ENCODE measurements around the gene PDGFA.

The PDGFA gene

DNA sequence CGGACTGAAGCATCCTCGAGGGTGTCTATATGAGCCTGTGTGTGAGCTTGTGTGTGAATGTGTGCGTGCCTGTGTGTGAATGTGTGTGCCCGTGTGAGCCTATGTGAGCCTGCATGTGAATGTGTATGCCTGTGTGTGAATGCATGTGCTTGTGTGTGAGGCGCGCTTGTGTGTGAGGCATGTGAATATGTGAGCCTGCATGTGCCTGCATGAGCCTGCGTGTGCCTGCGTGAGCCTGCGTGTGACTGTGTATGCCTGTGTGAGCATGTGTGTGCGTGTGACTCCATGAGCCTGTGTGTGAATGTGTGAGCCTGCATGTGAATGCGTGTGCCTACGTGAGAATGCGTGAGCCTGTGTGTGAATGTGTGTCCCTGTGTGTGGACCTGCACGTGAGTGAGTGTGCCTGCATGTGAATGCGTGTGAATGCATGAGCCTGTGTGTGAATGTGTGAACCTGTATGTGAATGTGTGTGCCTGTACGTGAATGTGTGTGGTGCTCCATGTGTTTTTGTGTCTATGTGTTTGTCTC lies 33.4 kb downstream of the PDGFA start:
- H3K4me3 ChIP-seq (ENCODE audit: control insufficient read depth, low read depth, low read length) = no peak overlapping the region
- TF ChIP-seq, protein P1, sequence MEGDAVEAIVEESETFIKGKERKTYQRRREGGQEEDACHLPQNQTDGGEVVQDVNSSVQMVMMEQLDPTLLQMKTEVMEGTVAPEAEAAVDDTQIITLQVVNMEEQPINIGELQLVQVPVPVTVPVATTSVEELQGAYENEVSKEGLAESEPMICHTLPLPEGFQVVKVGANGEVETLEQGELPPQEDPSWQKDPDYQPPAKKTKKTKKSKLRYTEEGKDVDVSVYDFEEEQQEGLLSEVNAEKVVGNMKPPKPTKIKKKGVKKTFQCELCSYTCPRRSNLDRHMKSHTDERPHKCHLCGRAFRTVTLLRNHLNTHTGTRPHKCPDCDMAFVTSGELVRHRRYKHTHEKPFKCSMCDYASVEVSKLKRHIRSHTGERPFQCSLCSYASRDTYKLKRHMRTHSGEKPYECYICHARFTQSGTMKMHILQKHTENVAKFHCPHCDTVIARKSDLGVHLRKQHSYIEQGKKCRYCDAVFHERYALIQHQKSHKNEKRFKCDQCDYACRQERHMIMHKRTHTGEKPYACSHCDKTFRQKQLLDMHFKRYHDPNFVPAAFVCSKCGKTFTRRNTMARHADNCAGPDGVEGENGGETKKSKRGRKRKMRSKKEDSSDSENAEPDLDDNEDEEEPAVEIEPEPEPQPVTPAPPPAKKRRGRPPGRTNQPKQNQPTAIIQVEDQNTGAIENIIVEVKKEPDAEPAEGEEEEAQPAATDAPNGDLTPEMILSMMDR (IDR thresholded peaks at IDR 0.05; ENCODE audit: control insufficient read depth, insufficient read depth, low read depth, low read length, missing control alignments) = no peak
- DNase-seq (ENCODE audit: low read depth) = no peak

DNA sequence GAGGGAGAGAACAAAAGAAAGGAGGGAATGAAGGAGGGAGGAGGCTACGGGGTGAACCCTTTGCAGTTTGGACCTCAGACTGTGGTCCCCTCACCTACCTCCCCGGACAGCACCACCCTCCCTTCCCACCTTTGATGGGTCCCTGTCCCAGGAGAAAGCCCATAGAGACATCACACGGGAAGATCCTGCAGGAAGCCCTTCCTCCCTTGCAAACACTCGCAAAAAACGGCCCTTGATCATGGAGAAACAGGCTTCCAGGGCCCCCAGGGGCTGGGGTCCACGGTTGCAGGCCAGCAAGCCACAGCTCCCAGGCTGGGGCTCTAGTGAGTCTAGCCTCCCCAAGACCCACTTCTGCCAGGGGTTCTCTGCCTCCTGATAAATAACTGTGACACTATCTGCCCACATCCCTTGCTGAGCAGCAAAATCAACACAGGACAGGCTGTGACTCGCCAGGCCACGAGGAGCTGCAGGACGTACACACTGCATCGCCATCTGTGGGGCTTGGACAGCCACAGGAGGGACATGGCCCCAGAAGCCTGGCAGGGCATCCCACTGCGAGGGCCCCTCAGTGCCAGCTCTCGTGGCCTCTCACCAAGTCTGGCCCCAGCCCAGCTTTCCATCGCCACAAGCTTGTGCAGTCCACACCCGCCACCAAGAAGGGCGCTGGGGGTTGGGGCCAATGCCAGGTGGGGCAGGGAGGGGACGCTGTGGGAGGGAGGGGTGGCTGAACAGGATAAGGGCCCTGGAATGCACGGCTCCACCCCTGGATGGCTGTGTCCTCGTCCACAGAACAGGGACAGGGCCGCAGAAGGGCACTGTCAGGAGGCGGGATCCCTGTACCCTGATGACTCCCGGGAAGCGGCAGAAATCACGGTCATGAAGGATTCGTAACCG lies 34.2 kb downstream of the PDGFA start:
- TF ChIP-seq, protein P1 (IDR thresholded peaks at IDR 0.05; ENCODE audit: control insufficient read depth, insufficient read depth, low read depth, low read length, missing control alignments) = no peak
- H3K4me3 ChIP-seq (ENCODE audit: control insufficient read depth, low read depth, low read length) = no peak overlapping the region
- DNase-seq (ENCODE audit: low read depth) = no peak

DNA sequence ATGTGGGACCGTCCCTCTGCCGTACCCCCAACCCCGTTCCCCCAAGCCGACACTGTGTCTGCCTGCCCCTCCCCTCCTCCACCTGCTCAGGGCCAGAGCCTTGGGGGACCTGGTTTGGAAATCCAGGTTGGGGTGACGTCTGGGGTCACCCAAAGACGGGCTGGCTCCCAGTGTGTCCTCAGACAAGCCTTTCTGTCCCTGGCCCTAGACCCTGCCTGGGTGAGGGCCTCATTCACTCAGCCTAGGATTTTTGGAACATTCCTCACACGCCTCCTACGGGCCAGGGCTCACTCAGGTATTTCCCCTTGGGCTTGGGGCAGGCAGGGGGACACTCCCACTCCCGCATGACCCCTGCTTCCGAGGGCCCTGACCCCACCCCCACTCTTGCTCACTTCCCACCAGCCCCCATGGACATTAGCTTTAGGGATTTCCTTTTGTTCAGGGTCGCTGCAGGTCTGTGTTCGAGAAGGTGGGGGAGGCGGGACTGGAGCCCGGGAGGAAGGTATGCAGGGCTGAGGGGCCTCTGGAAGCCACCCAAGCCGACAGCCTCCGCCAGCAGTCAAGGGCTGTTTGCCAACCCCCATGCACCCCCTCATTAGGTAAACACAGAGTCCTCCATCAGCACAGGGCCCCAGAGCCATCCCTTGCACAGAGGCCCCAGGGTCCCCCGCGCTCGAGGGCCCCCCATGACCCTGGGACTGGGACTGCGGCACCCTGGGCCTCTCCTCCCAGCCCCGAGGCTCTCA lies 35.1 kb downstream of the PDGFA start:
- no peak overlapping the region for H3K4me3 ChIP-seq (ENCODE audit: control insufficient read depth, low read depth, low read length)
- DNase-seq (ENCODE audit: low read depth) = no peak

DNA sequence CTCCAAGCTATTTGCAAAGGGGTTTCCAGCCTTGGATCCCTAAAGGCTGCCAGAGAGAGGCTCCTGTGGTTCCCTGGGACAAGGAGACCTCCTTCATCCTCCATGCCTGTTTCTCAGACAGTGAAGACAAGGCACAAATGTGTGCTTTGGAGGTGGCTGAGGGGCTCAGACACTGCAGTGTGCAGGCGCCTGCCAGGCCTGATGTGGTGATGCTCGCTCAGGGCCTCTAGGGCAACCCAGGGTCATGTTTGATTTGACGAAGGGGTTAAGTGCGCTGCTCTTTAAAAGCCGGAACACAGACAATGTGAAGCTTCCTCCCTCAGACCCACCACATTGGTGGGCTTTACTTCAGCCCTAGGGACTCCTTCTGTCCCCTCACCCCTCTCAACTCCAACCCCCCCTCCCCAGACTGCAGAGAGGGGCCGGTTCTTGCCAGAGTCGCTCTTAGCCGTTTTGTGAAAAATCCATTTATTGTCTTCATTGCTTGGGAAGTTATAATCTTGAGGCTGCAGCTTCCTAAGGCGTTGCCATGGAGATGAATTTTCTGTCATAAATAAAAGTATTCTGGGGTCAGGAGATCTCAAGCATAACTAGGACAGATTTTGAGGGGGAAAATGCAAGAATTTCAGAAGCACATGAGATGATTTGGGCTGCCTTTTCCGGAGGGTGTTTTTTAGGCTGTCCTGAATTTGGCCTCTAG lies 35.8 kb downstream of the PDGFA start:
- no peak overlapping the region for H3K4me3 ChIP-seq (ENCODE audit: control insufficient read depth, low read depth, low read length)
- TF ChIP-seq, protein P1 (IDR thresholded peaks at IDR 0.05; ENCODE audit: control insufficient read depth, insufficient read depth, low read depth, low read length, missing control alignments) = no peak
- no peak for DNase-seq (ENCODE audit: low read depth)

More for the DNA sequence above, 35.1 kb downstream of the PDGFA start:
- TF ChIP-seq, protein P1 (IDR thresholded peaks at IDR 0.05; ENCODE audit: control insufficient read depth, insufficient read depth, low read depth, low read length, missing control alignments) = no peak

- TF ChIP-seq, protein P1 (IDR thresholded peaks at IDR 0.05; ENCODE audit: control insufficient read depth, insufficient read depth, low read depth, low read length, missing control alignments) = no peak
- no peak overlapping the region for H3K4me3 ChIP-seq (ENCODE audit: control insufficient read depth, low read depth, low read length)
- no peak for DNase-seq (ENCODE audit: low read depth)
These were observed 37.0 kb downstream of the PDGFA start for GRCh38 chr7:482521-483083.

All from AG09309 (cell line).